Activated T-cell treated with anti-CD3 and anti-CD28 coated beads, Interleukin-2, amount 50 U/mL, for 72 hours (primary cell): ENCODE measurements around the gene COMMD3. TPM values are rescaled to one million over a fixed set of nuclear protein-coding genes. Genes with fewer than 3 reads are reported as not detected.
"Not testable (repeated sequence)": the region's sequence is repeated elsewhere in the genome, so short reads cannot be mapped to it uniquely, and the experiment has no call there.

Source experiments
- ATAC-seq, 2 donors: fragments of 150-1000 bp; cut with Tn5 transposase; replicated peaks in 1 of 2; 2 replicates each; pipeline ENCODE4 v1.10.0; 2021; ENCODE audit warnings: moderate library complexity in 2 of 2, mild to moderate bottlenecking in 1 of 2
- DNase-seq, 2 donors: peaks; one replicate each; pipeline ENCODE4 v3.0.0; 2021 to 2022; ENCODE audit warnings: mixed read lengths in 1 of 2
- H3K27ac Mint-ChIP-seq: one replicate; pipeline ENCODE4 v1.8.0; 2022; ENCODE audit warnings: mild to moderate bottlenecking, moderate library complexity, mixed read lengths
- H3K27me3 Mint-ChIP-seq: one replicate; pipeline ENCODE4 v1.8.0; 2022; ENCODE audit warnings: low read depth, mixed read lengths
- H3K36me3 Mint-ChIP-seq, 2 donors: one replicate each; pipeline ENCODE4 v1.8.0; 2022; ENCODE audit warnings: mixed read lengths in 2 of 2, mild to moderate bottlenecking in 1 of 2; ENCODE audit not compliant: insufficient read depth in 2 of 2
- H3K4me1 Mint-ChIP-seq: one replicate; pipeline ENCODE4 v1.8.0; 2022; ENCODE audit warnings: low read depth, mixed read lengths
- H3K4me3 Mint-ChIP-seq, 2 donors: one replicate each; pipeline ENCODE4 v1.8.0; 2022; ENCODE audit warnings: mild to moderate bottlenecking in 2 of 2, mixed read lengths in 2 of 2, moderate library complexity in 2 of 2
- H3K9me3 Mint-ChIP-seq, 2 donors: one replicate each; pipeline ENCODE4 v1.8.0; 2022; ENCODE audit warnings: mixed read lengths in 2 of 2
- total RNA-seq, 2 donors: library from RNA; stranded (reverse); gene quantifications; one replicate each; pipeline ENCODE4 v1.2.3, GENCODE V29; 2022

Gene COMMD3
- total RNA-seq, 2 donors from 2014 or later = 95.0 to 104 TPM

GRCh38 chr10:22344781-22345300 lies 28.7 kb downstream of the COMMD3 start:
- H3K27ac Mint-ChIP-seq = peak overlapping the region; percentile 72
- peak overlapping the region; percentile 82 to 92 for H3K4me3 Mint-ChIP-seq
- H3K27me3 Mint-ChIP-seq = peaks cover 59% of the 10 kb centered on the region
- peaks cover 0 to 2% of the 10 kb centered on the region in 2 donors for H3K9me3 Mint-ChIP-seq
- ATAC-seq (peak in 1 of 2 donors; percentile 1), DNase-seq (no peak)
- H3K36me3 Mint-ChIP-seq = peaks cover 5% of the 10 kb centered on the region in 2 donors
- peaks cover 29% of the 10 kb centered on the region for H3K4me1 Mint-ChIP-seq

- Mint-ChIP-seq H3K4me3 (peak within 1 kb of the TSS; percentile 82 to 92), H3K27me3 (peaks cover 59% of the 10 kb centered on the region), H3K9me3 (peaks cover 0 to 2% of the 10 kb centered on the region in 2 donors), H3K27ac (peak within 1 kb of the TSS; percentile 97), H3K4me1 (peaks cover 24% of the 10 kb centered on the region), H3K36me3 (peaks cover 5% of the 10 kb centered on the region in 2 donors)
- peak; percentile 80 to 81 for DNase-seq
- ATAC-seq = peak; percentile 69 to 73
Measured at GRCh38 chr10:22345301-22346095, 29.3 kb downstream of the COMMD3 start, which contains the start of gene SPAG6. Gene SPAG6 (plus strand): TSS chr10:22345496. CDS start chr10:22345612, 116 bp downstream.

- H3K4me3 Mint-ChIP-seq = peak overlapping the region; percentile 82 to 92
- DNase-seq = no peak
- peaks cover 5% of the 10 kb centered on the region in 2 donors for H3K36me3 Mint-ChIP-seq
- H3K4me1 Mint-ChIP-seq = peaks cover 24% of the 10 kb centered on the region
- H3K27me3 Mint-ChIP-seq = peaks cover 64% of the 10 kb centered on the region
- H3K27ac Mint-ChIP-seq = peak overlapping the region; percentile 97
- no peak for ATAC-seq
- peaks cover 0 to 2% of the 10 kb centered on the region in 2 donors for H3K9me3 Mint-ChIP-seq
Measured at GRCh38 chr10:22346096-22346661, 30.0 kb downstream of the COMMD3 start.

DNA sequence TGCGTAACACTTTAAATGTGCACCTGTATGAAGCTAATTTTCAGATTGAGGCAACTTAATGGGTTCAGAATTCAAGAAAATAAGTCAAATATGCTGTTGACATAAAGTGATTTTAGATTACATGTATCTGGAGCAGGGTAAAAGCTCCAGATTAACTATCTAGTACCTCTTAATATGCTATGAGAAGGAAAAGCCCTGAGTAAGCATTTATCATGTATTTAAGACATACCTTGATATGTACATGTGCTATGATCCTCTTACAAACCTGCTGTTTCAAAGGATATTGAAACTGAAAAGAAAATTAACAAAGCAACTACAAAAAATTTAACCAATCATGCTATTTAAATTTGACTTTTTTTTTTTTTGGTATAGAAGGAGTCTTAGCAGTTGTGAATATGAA lies 33.6 kb downstream of the COMMD3 start:
- Mint-ChIP-seq H3K4me1 (peaks cover 2% of the 10 kb centered on the region), H3K4me3 (no peak overlapping the region), H3K9me3 (peaks cover 0 to 2% of the 10 kb centered on the region in 2 donors), H3K27me3 (peaks cover 31% of the 10 kb centered on the region), H3K27ac (no peak overlapping the region), H3K36me3 (peaks cover 3 to 5% of the 10 kb centered on the region in 2 donors)
- no peak for ATAC-seq
- no peak for DNase-seq

GRCh38 chr10:22351131-22351703 lies 35.0 kb downstream of the COMMD3 start:
- Mint-ChIP-seq H3K27me3 (peaks cover 20% of the 10 kb centered on the region), H3K4me3 (no peak overlapping the region), H3K4me1 (no peaks in the 10 kb centered on the region), H3K27ac (no peak overlapping the region), H3K36me3 (peaks cover 3 to 5% of the 10 kb centered on the region in 2 donors), H3K9me3 (peaks cover 0 to 2% of the 10 kb centered on the region in 2 donors)
- DNase-seq (no peak), ATAC-seq (no peak)

GRCh38 chr10:22356324-22356873 lies 40.2 kb downstream of the COMMD3 start:
- DNase-seq (no peak), ATAC-seq (no peak)
- no peak overlapping the region for H3K4me3 Mint-ChIP-seq
- no peaks in the 10 kb centered on the region for H3K4me1 Mint-ChIP-seq
- no peak overlapping the region for H3K27ac Mint-ChIP-seq
- no peaks in the 10 kb centered on the region for H3K9me3 Mint-ChIP-seq
- H3K27me3 Mint-ChIP-seq = peaks cover under 1% of the 10 kb centered on the region
- no peaks in the 10 kb centered on the region for H3K36me3 Mint-ChIP-seq

GRCh38 chr10:22357770-22358169 lies 41.6 kb downstream of the COMMD3 start:
- not testable (repeated sequence) for H3K9me3 Mint-ChIP-seq, H3K27me3 Mint-ChIP-seq, DNase-seq, H3K4me3 Mint-ChIP-seq, H3K27ac Mint-ChIP-seq, H3K4me1 Mint-ChIP-seq, ATAC-seq, H3K36me3 Mint-ChIP-seq

- Mint-ChIP-seq H3K4me1 (peaks cover 35% of the 10 kb centered on the region), H3K27me3 (peaks cover 5% of the 10 kb centered on the region), H3K4me3 (no peak overlapping the region), H3K36me3 (peaks cover 0 to 2% of the 10 kb centered on the region in 2 donors), H3K27ac (no peak overlapping the region), H3K9me3 (no peaks in the 10 kb centered on the region)
- ATAC-seq = peak in 1 of 2 donors; percentile 65
- peak in 1 of 2 donors; percentile 33 for DNase-seq
Measured at GRCh38 chr10:22363305-22363704, 47.1 kb downstream of the COMMD3 start.

- no peaks in the 10 kb centered on the region for H3K9me3 Mint-ChIP-seq
- H3K27me3 Mint-ChIP-seq = peaks cover 5% of the 10 kb centered on the region
- peaks cover 0 to 2% of the 10 kb centered on the region in 2 donors for H3K36me3 Mint-ChIP-seq
- peaks cover 47% of the 10 kb centered on the region for H3K4me1 Mint-ChIP-seq
- ATAC-seq (no peak), DNase-seq (no peak)
- H3K27ac Mint-ChIP-seq = peak overlapping the region; percentile 11
- H3K4me3 Mint-ChIP-seq = no peak overlapping the region
Measured at GRCh38 chr10:22364407-22365140, 48.4 kb downstream of the COMMD3 start.

- Mint-ChIP-seq H3K9me3 (no peaks in the 10 kb centered on the region), H3K4me1 (peaks cover 48% of the 10 kb centered on the region), H3K36me3 (peaks cover 0 to 2% of the 10 kb centered on the region in 2 donors), H3K27me3 (peaks cover 5% of the 10 kb centered on the region), H3K27ac (no peak overlapping the region), H3K4me3 (no peak overlapping the region)
- DNase-seq (no peak), ATAC-seq (no peak)
Measured at GRCh38 chr10:22365233-22365632, 49.0 kb downstream of the COMMD3 start.

DNA sequence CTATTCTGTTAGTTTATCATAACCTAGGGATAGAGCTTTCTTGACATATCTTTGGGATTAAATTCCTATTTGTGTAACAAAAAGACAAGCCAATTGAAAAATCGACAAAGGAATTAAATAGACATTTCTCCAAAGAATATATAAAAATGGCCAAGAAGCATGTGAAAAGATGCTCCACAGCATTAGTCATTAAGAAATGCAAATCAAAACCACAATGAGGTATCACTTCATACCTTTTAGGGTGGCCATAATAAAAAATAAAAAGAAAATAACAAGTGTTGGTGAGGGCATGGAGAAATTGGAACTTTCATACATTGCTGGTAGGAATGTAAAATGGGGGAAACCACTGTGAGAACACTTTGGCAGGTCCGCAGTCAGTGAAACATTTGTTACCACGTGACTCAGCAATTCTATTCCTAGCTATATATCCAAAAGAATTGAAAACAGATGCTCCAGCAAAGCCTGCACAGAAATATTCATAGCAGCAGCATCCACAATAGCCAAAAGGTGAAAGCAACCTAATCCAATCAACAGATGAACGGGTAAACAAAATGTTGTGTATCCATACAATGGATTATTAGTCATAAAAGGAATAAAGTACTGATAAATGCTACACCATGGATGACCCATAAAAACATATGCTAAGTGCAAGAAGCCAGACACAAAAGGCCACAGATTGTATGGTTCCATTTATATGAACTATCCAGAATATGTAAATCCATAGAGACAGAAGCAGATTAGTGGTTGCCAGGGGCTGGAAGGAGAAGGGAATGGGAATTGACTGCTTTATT lies 49.7 kb downstream of the COMMD3 start:
- Mint-ChIP-seq H3K9me3 (no peaks in the 10 kb centered on the region), H3K27ac (no peak overlapping the region), H3K4me3 (no peak overlapping the region), H3K36me3 (peaks cover 0 to 2% of the 10 kb centered on the region in 2 donors), H3K4me1 (peaks cover 48% of the 10 kb centered on the region), H3K27me3 (peaks cover 5% of the 10 kb centered on the region)
- DNase-seq = no peak
- ATAC-seq = no peak

- Mint-ChIP-seq H3K4me1 (peaks cover 48% of the 10 kb centered on the region), H3K27ac (no peak overlapping the region), H3K4me3 (no peak overlapping the region), H3K27me3 (peaks cover 5% of the 10 kb centered on the region), H3K9me3 (no peaks in the 10 kb centered on the region), H3K36me3 (peaks cover 0 to 2% of the 10 kb centered on the region in 2 donors)
- ATAC-seq (no peak), DNase-seq (no peak)
Measured at GRCh38 chr10:22366435-22366703, 50.2 kb downstream of the COMMD3 start.
